DOHH2 (cell line): ENCODE data around the gene C19orf67.

ENCODE experiments used
- H3F3A ChIP-seq: fragments of 200-600 bp; sonication (generic), shearing (Covaris generic); 2 replicates; pipeline ENCODE4 v1.6.0; 2016; ENCODE audit warnings: antibody characterized with exemption, mild to moderate bottlenecking; ENCODE audit not compliant: control insufficient read depth, insufficient read depth
- H3K27ac ChIP-seq: fragments of 200-600 bp; sonication (generic); 2 replicates; pipeline ENCODE4 v1.5.1; 2014; ENCODE audit warnings: low read depth, mild to moderate bottlenecking, low read length, moderate library complexity
- H3K27me3 ChIP-seq: fragments of 200-600 bp; sonication (generic); 2 replicates; pipeline ENCODE4 v1.6.1; 2014; ENCODE audit warnings: mild to moderate bottlenecking, low read length, mixed read lengths; ENCODE audit not compliant: control insufficient read depth
- H3K36me3 ChIP-seq: fragments of 200-600 bp; sonication (generic); 2 replicates; pipeline ENCODE4 v1.6.1; 2014; ENCODE audit warnings: mild to moderate bottlenecking, low read length, moderate library complexity, mixed read lengths; ENCODE audit not compliant: control insufficient read depth
- H3K4me1 ChIP-seq: fragments of 200-600 bp; sonication (generic); 2 replicates; pipeline ENCODE4 v1.6.1; 2014; ENCODE audit warnings: mild to moderate bottlenecking, low read length, mixed read lengths; ENCODE audit not compliant: control insufficient read depth
- H3K4me2 ChIP-seq: fragments of 200-600 bp; sonication (generic); 2 replicates; pipeline ENCODE4 v1.6.0; 2014; ENCODE audit warnings: mild to moderate bottlenecking, low read length, moderate library complexity
- H3K4me3 ChIP-seq: fragments of 200-600 bp; sonication (generic); 2 replicates; pipeline ENCODE4 v1.5.1; 2014; ENCODE audit warnings: mild to moderate bottlenecking, low read length, mixed read lengths
- H3K79me2 ChIP-seq: fragments of 200-600 bp; sonication (generic); 2 replicates; pipeline ENCODE4 v1.6.1; 2014; ENCODE audit warnings: mild to moderate bottlenecking, low read length, mixed read lengths; ENCODE audit not compliant: control insufficient read depth
- H3K9me2 ChIP-seq: fragments of 200-600 bp; sonication (generic); replicated peaks from 2 replicates; pipeline ENCODE4 v1.6.1; 2014; ENCODE audit warnings: mild to moderate bottlenecking, low read length, mixed read lengths; ENCODE audit not compliant: control insufficient read depth
- H3K9me3 ChIP-seq: fragments of 200-600 bp; sonication (generic); 2 replicates; pipeline ENCODE4 v1.6.1; 2014; ENCODE audit warnings: antibody characterized with exemption, low read length, mixed read lengths; ENCODE audit not compliant: control insufficient read depth, insufficient read depth
- H4K20me1 ChIP-seq: fragments of 200-600 bp; sonication (generic); 2 replicates; pipeline ENCODE4 v1.6.0; 2014; ENCODE audit warnings: low read depth, mild to moderate bottlenecking, antibody characterized with exemption, low read length, moderate library complexity; ENCODE audit not compliant: control insufficient read depth, insufficient read depth
- CTCF ChIP-seq: fragments of 200-600 bp; sonication (generic); IDR thresholded peaks from one replicate; pipeline ENCODE4 v1.5.1; 2014; ENCODE audit warnings: antibody characterized with exemption, mild to moderate bottlenecking, low read depth, low read length; ENCODE audit not compliant: poor library complexity, severe bottlenecking
- EZH2phosphoT487 ChIP-seq: fragments of 200-600 bp; sonication (generic); IDR thresholded peaks from 2 replicates; pipeline ENCODE4 v1.6.1; 2017; ENCODE audit warnings: borderline replicate concordance, mild to moderate bottlenecking, antibody characterized with exemption, low read length, moderate library complexity, mixed read lengths

C19orf67 gene

GRCh38 chr19:14127176-14127575 is 41.6 kb upstream of the C19orf67 start:
- peaks cover 6% of the 10 kb centered on the region; the same call in 1 of the 2 replicates for H3F3A ChIP-seq
- H3K4me3 ChIP-seq = no peak overlapping the region
- peaks cover 76% of the 10 kb centered on the region for H3K36me3 ChIP-seq
- H3K9me3 ChIP-seq = no peaks in the 10 kb centered on the region
- H3K79me2 ChIP-seq = peaks cover 40% of the 10 kb centered on the region
- peaks cover 8% of the 10 kb centered on the region for H4K20me1 ChIP-seq
- no peak overlapping the region for H3K4me2 ChIP-seq
- H3K27ac ChIP-seq = no peak overlapping the region
- no peaks in the 10 kb centered on the region for H3K27me3 ChIP-seq
- peaks cover 15% of the 10 kb centered on the region for H3K4me1 ChIP-seq
- no peak for TF ChIP-seq CTCF
- no peak for TF ChIP-seq EZH2phosphoT487
- H3K9me2 ChIP-seq = no peaks in the 10 kb centered on the region

- TF ChIP-seq EZH2phosphoT487 (no peak), CTCF (no peak)
- Histone ChIP-seq H3K4me1 (peaks cover 9% of the 10 kb centered on the region), H3K79me2 (peaks cover 7% of the 10 kb centered on the region), H3K4me3 (no peak overlapping the region), H3K36me3 (peaks cover 60% of the 10 kb centered on the region), H3F3A (peaks cover 18% of the 10 kb centered on the region), H3K27ac (no peak overlapping the region), H3K9me2 (no peaks in the 10 kb centered on the region), H3K27me3 (no peaks in the 10 kb centered on the region), H3K9me3 (no peaks in the 10 kb centered on the region), H3K4me2 (no peak overlapping the region), H4K20me1 (peaks cover 4% of the 10 kb centered on the region; the same call in 1 of the 2 replicates)
Measured at GRCh38 chr19:14122924-14123323, 37.3 kb upstream of the C19orf67 start.

GRCh38 chr19:14120497-14120780 is 34.9 kb upstream of the C19orf67 start:
- no peak overlapping the region for H3K4me3 ChIP-seq
- H3K9me2 ChIP-seq = no peaks in the 10 kb centered on the region
- H3K4me2 ChIP-seq = no peak overlapping the region
- H4K20me1 ChIP-seq = peaks cover 3% of the 10 kb centered on the region; the same call in 1 of the 2 replicates
- peaks cover 25% of the 10 kb centered on the region for H3K4me1 ChIP-seq
- peaks cover 35% of the 10 kb centered on the region for H3K36me3 ChIP-seq
- peaks cover 18% of the 10 kb centered on the region for H3F3A ChIP-seq
- H3K27ac ChIP-seq = no peak overlapping the region
- no peaks in the 10 kb centered on the region for H3K9me3 ChIP-seq
- TF ChIP-seq EZH2phosphoT487 (no peak), CTCF (no peak)
- peaks cover 18% of the 10 kb centered on the region for H3K79me2 ChIP-seq
- no peaks in the 10 kb centered on the region for H3K27me3 ChIP-seq
